HG03066 (cell line): Measurements from ENCODE around the gene SPATA31E1.

Experiments used
- ATAC-seq: cut with Tn5 transposase; IDR thresholded peaks from one replicate; pipeline ENCODE4 v1.9.1; 2021; ENCODE audit warnings: low read depth; ENCODE audit not compliant: unreplicated experiment

Gene SPATA31E1

GRCh38 chr9:87862536-87863268, 20.0 kb upstream of the SPATA31E1 start:
- no peak for ATAC-seq

DNA sequence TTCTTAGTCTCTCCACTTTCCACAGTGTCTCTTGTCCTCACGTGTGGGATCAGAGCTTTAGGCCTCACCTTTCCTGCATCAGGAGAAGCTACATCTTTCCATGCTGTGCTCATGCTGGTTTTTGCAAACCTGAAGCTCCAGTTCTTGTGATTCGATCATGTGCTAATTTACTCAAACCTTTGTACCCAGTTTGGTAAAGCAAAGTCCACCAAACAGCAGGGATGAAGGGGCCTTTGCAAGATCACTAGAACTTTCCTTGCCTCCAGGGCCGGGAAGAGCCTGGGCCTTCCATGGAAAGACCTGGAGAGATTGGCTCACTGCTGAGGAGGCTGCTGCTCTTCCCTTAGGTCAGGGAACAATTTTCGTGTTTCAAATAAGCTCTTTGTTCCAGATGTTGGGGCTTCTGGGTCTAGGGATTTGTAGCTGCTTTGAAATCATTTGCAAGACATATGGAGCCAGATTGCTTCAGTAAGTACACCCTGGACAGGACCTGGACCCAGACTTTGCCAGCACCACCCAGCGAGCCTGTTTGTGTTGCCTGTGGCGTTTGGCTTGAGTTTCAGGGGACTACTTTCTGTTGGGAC, 18.7 kb upstream of the SPATA31E1 start:
- ATAC-seq = no peak

DNA sequence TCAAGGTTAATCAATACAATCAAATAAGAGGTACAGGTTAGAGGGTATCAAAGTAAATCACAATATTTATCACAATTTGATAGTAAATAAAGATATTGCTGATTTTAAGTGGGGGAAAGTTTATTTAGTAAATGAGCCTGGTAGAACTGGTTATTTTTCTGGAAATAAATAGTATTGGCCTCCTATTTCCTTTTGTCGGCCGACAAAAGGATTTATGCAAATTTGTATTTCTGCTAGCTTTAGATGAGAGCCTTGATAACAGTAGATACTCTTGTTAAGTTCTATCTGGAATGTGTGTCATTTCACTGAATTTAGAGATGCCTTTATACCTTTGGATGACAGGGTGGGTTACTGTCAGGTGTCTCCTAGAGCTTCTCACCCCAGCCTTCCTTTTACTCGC, 17.8 kb upstream of the SPATA31E1 start:
- ATAC-seq = no peak

- no peak for ATAC-seq
Observed at GRCh38 chr9:87865626-87866025, 17.1 kb upstream of the SPATA31E1 start.

DNA sequence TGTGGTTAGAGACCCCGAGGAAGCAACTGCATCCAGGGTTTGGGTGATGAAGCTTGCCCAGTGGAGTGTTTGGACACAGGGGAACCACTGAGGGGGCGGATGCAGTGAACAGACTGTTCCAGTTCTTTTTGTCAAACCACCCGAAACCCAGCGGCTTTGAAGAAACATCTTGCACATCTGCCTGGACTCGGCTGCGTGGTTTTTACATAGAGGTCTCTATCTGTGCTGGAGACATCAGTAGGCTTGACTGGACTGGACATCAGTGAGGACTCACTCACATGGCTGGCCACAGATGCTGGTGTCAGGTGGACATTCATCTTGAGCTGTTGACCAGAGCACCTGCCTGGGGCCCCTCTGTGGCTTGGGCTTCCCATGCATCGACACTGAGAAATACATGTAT, 15.3 kb upstream of the SPATA31E1 start:
- ATAC-seq = no peak

DNA sequence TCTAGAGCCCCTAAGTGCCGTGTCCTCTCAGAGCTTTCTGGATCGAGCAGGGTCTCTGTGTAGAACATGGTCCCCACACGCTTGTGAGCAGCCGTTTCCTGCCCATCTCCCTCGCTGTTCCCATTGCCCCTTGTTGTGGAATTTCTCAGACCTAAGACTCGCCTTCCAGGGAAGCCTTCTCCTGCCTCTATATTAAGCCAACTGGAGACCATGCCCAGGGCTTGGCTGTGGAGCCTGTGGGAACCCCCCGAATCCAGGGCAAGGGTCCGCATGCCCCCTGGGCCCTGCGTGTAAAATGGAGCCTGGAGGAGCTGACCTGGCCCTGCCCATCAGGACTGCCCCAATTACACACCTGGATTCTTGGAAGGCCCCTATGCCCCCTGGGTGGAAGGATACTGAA, 14.5 kb upstream of the SPATA31E1 start:
- no peak for ATAC-seq

DNA sequence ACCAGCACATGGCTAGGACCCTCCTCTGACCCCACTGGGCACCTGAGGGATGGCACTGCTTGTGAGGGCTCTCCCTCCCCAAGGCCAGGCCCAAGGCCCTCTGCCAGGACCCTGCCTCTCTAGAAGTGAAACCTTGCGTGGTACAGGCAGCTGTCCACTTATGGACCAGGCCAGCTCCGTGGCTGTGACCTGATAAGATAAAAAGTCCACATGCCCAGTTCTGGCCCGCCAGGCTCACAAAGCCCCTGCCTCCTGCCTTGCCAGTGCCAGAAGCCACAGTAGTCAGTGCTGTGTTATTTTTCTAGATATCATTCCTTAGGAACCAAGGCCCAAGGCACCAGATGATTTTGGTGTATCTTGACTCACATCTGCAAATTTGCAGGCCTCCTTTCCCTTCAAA, 14.0 kb upstream of the SPATA31E1 start:
- ATAC-seq = no peak

DNA sequence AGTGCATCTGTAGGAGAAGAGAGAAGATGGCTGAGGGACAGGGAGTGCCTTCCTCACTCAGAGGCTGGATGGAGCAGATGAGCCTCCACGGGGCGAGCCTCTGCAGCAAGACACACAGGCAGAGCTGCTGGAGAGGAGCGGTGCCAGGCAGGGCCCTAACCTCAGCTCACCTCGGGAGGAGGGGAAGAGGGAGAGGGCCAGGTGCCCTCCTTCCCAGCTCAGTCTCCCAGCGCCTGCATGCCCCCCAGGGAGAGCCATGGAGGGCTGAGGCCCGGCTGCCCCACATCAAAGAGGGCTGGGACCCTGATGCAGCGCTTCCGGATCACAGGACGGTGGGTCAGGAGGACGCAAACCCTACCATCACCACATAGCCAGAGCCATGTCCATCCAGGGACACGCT, 13.6 kb upstream of the SPATA31E1 start:
- no peak for ATAC-seq

DNA sequence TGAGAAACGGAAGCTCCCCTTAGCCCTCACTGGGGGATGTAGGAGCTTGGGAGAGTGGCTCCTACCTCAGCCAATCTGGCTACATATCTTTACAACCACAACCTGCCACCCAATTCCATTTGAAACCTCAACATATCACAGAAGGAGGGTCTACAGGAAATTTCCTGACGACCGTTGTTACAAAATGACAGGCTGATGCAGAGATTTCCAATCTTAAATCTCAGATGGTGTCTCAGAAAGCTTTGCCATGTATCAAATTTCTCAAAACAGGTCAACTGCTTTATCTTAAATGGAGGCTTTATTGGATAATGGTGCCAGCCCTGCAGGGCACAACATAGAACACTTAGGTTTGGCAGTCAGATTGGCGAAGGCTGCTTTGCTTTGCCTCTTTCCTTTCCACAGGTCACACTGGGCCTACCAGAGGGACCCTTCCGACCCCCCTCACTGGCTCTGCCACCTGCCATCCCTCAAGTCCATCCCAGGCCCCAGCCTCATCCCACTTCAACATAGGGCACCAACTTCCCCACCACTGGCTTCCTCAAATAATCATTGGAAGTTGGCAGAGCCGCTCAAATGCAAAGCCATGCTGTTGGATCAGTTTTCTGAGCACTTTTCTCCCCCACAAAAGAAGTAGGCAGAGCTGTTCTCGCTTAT, 11.1 kb upstream of the SPATA31E1 start:
- no peak for ATAC-seq

- no peak for ATAC-seq
Observed at GRCh38 chr9:87872079-87872624, 10.5 kb upstream of the SPATA31E1 start.

- ATAC-seq = no peak
Observed at GRCh38 chr9:87873607-87874303, 8.9 kb upstream of the SPATA31E1 start.

GRCh38 chr9:87874304-87874623, 8.4 kb upstream of the SPATA31E1 start:
- no peak for ATAC-seq

GRCh38 chr9:87875060-87875459, 7.6 kb upstream of the SPATA31E1 start:
- no peak for ATAC-seq

GRCh38 chr9:87875831-87876545, 6.7 kb upstream of the SPATA31E1 start:
- ATAC-seq = no peak

GRCh38 chr9:87876708-87877107, 6.0 kb upstream of the SPATA31E1 start:
- ATAC-seq = no peak

DNA sequence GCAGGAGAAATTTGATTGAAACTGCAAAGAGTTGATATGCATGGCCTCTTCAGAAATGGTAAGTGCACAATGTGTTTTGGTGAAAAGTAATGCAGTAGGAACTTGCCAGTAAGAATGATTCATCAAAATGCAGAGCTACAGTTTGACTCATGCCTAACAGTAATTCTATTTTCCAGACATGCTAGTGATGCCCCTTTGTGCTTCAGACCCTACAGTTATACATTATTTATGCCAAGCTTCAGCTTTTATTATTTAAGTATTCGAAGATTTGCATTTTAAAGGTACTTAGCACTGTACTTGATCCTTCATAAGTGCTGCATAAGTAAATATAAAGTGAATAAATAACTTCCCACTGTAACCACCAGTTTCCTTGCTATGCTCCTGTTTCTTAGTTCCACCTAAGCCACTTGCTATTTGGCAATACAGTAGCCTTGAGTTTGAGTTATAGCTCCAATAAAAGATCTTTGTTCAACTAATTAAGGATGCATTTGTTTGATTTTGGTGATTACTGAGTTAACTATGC, 3.6 kb upstream of the SPATA31E1 start:
- no peak for ATAC-seq

- no peak for ATAC-seq
Observed at GRCh38 chr9:87880116-87880515, 2.6 kb upstream of the SPATA31E1 start.

DNA sequence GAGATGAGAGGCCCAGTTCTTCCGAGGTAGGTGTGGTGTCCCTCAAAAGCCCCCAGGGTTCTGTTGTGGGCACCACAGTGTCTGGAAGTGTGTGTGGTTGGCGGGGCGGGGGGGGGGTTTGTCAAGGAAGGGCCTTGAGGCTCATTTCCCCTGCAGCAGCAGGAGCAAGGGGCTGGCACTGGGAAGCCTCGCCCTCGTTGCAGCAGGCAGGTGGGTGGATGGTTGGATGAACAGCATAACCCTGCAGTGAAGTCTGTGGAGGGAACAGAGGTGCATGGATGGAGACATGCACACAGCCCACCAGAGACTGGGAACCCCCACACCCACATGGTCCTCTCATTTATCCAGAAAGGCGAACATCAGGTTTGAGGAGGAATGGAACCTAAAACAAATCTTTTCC, 2.0 kb upstream of the SPATA31E1 start:
- no peak for ATAC-seq

DNA sequence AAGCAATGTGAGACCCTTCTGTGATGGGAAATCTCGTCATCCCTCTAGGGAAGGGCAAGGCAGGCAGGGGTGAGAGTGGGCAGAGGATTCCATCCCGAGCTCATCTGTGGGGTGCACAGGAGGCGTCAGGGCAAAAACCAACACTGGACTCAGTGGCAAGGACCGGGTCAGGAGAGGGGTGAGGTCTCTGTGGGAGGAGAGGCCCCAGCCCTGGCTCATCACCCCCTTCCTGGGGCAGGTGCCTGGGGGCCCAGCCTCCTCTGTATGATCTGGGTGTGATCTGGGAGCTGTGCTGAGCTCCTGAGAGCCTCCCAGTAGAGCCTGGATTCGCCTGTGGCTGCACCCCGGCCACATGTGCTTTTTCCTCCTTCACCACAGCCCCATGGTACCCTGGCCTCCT, 597 bp downstream of the SPATA31E1 start:
- ATAC-seq = no peak

DNA sequence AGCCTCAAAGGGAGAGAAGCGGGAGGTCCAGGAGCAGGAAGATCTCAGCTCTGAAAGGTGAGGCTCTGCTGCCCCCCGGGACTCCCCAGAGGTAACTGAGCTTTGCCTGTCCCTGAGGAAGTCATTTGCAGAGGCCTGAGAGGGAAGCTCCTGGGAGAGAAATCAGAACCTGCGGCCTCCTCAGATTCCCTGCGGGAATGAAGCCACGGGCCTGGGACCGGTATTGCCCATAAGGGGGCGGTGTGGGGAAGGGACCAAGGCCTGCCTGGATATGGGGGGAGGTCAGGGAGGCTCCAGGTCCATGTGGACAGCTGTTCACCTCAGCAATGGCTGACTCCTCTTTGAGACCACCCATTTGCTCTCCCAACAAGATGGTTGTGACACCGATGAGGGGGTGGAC, 1.3 kb downstream of the SPATA31E1 start:
- ATAC-seq = no peak
